Aortic smooth muscle cell (primary cell): ENCODE measurements around the gene DYRK3. TPM values are rescaled to one million over a fixed set of nuclear protein-coding genes. Genes with fewer than 3 reads are reported as not detected.

Experiments used
- total RNA-seq: library from RNA; depleted of rRNA; stranded (reverse); fragments of >200 nt; gene quantifications from 2 replicates; pipeline ENCODE4 v1.2.3, GENCODE V29; 2014

DYRK3 gene
- 19.9 and 21.9 TPM in 2 replicates for total RNA-seq

GRCh38 chr1:206635080-206635977 is at the start of gene DYRK3:
DYRK3 (plus strand) TSS chr1:206635536; CDS start chr1:206635704, 168 bp downstream.

GRCh38 chr1:206612129-206612876 is 23.0 kb upstream of the DYRK3 start, which contains the start of gene EIF2D:
EIF2D (minus strand) TSS chr1:206612465; CDS start chr1:206612342, 123 bp downstream.

GRCh38 chr1:206684478-206685333 is 49.4 kb downstream of the DYRK3 start, which contains the start of gene MAPKAPK2:
MAPKAPK2 (plus strand) TSS chr1:206684905; CDS start chr1:206685230, 325 bp downstream.

Other genes with a start within 250 kb of the DYRK3 start
- 11.5 and 12.9 TPM in 2 replicates for gene IKBKE, start 165.1 kb upstream of the DYRK3 start, total RNA-seq
- gene RASSF5, start 128.0 kb upstream of the DYRK3 start, total RNA-seq: 0.40 and 1.3 TPM in 2 replicates
- 42.8 and 49.0 TPM in 2 replicates for gene EIF2D, start 23.1 kb upstream of the DYRK3 start, total RNA-seq
- gene MAPKAPK2, start 49.4 kb downstream of the DYRK3 start, total RNA-seq: 33.8 and 36.9 TPM in 2 replicates
- gene IL19, start 135.2 kb downstream of the DYRK3 start, total RNA-seq: not detected in 2 replicates
- gene IL10, start 137.0 kb downstream of the DYRK3 start, total RNA-seq: 0.13 TPM in 1 of 2 replicates, not detected in the other
- gene IL20, start 230.1 kb downstream of the DYRK3 start, total RNA-seq: not detected in 2 replicates